T-helper 22 cell (primary cell): ENCODE data around the gene TMEM98.
"Not testable (repeated sequence)": the region's sequence is repeated elsewhere in the genome, so short reads cannot be mapped to it uniquely, and the experiment has no call there.

Experiments used
- DNase-seq: peaks from one replicate; pipeline ENCODE4 v3.0.0-alpha.2; 2020; ENCODE audit warnings: low read depth

Gene TMEM98

DNA sequence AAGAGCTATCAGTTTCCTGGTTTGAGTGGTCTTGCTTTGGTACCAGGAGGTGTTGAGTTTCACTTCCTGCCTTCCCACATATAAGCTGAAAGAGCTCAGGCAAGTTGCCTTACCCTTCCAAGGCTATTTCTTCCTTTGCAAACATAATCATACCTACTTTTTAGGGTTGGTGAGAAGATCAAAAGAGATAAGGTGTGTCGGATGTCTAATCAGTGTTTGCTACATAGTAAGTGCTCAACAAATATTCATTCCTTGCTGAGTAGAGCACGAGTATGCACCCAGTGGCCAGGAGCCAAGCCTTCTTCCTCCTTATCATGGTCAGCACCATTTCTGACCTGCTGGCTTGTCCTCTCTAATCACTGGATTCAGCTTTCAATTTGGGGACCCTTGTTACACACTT is 12.7 kb upstream of the TMEM98 start:
- no peak for DNase-seq

DNA sequence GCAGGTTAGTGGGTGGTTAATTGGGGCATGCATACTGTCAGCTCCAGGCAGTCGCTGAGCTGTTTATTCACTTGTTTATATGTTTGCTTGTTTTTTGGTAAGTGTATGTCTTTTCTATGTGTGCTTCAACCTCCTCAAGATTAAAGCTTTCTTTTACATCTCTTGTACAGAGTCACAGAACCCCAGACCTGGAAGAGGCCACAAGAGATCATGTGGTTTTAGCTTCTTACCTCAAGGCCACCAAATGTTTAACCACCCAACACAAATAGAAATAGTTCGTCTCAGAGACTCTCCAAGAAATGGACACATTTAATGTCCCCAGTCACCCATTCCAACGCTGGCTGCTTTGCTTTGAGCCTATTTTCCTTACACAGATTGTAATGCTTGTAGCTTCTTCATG is 11.8 kb upstream of the TMEM98 start:
- no peak for DNase-seq

DNA sequence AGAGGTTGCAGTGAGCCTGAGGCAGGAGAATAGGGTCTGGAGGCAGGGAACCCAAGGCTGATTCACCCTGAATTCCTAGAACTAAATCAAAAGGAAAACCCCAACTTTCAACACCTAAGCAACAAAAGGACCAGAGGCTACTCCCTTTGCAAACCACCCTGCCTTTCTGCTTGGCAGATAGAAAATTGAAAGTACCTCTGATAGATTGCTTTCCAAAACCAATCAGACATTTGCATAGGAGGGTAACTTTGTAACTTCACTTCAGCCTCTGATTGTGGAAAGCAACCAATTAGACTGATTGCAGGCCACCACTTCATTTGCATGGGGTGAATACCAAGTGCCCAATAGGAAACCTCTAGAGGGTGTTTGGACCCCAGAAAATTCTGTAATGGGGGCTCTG is 10.9 kb upstream of the TMEM98 start:
- DNase-seq: no peak

DNA sequence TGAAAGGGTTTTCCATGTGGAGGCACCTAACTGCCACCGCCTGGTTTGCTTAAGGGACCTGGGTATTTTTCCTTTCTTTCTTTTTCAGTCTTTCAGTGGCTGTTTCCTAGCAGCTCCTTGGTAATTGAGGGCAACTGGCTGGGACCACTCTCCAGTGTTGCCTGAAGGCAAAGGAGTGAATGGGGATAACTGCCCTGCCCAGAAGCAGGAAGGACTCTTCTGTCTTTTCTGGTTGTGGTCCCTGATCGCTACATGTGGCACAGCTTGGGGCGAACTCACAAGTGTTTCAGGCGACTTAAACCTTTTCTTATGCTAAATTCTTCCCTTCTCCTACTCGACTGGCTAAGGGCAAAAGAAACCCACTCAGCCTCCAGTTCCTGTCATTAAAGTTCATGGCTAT is 10.1 kb upstream of the TMEM98 start:
- DNase-seq: no peak

- not testable (repeated sequence) for DNase-seq
Observed at GRCh38 chr17:32919876-32920275, 8.1 kb upstream of the TMEM98 start.

DNA sequence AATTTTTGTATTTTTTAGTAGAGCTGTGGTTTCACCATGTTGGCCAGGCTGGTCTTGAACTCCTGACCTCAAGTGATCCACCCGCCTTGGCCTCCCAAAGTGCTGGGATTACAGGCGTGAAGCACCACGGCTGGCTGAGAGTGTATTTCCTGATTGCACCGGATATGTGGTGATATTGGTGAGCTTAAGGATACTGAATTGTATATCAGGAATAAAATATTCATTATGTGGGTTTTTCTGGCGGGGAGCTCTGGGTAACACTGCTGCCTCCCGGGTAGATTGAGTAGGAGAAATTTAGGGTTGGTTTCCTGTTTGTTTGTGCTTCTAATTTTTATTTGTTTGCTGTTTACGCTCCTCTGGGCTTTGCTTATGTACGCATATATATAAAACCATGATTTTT is 7.7 kb upstream of the TMEM98 start:
- DNase-seq: no peak

DNA sequence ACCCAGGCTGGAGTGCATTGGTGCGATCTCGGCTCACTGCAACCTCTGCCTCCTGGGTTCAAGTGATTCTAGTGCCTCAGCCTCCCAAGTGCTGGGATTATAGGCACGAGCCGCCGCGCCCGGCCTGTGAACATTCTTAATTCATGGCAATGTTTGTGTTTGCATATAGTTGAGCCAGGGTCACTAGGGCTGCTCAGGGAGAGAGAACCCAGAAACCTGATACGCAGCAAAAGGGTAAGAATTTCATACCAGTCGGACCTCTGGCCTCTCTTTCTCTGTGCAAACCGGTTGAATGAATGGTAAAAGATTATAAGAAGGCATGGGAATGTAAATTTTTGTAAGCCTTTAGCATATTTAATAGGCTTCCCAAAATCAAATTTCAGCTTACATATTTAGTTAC is 6.9 kb upstream of the TMEM98 start:
- DNase-seq: no peak

DNA sequence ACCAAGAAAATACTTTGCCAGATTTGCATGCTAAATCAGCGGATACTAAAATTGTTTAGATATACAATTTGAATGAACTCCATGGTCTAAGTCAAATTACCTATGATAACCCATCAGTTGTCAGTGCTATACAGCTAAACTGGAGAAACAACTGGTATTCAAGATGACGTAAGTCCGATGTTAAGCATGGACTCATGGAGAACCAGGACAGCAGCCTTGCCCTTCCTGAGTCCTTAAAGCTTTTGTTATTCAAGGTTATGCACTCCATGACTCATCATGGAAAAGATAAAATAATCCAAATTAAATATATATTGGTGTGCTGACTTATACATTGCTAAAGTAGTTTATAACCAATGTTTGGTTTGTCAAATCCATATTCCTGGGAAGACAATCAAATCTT is 4.0 kb upstream of the TMEM98 start:
- not testable (repeated sequence) for DNase-seq

GRCh38 chr17:32926183-32926582 is 1.8 kb upstream of the TMEM98 start:
- DNase-seq: no peak

- DNase-seq: not testable (repeated sequence)
Observed at GRCh38 chr17:32926789-32927188, 1.2 kb upstream of the TMEM98 start.

DNA sequence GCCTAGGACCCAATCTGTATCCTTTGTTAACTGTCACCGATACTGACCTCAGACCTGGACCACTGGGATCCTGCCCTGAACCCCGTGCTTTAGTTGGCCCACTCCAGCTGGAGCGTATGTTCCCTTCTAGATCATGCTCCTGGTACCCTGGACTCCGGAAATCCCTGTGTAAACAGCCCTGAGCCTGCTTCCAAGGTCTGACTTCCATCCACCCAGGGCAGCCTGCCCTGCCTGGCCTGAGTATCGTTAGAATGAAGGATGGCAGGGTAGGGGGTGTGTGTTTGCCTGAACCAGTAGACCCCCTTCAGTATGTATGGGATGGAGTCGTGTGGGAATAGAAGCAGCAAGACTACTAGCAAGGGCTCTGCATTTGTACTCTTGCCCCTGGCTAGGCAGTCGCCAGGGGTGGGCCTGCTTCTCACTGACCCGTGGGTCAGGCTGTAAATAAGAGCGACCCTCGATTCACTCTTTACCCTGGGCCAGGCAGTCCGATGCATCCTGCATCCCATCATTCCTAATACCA is 691 bp upstream of the TMEM98 start:
- no peak for DNase-seq

GRCh38 chr17:32928586-32929535 is 908 bp downstream of the TMEM98 start:
- no peak for DNase-seq

GRCh38 chr17:32929588-32929987 is 1.6 kb downstream of the TMEM98 start:
- DNase-seq: no peak

GRCh38 chr17:32930512-32930911 is 2.6 kb downstream of the TMEM98 start:
- DNase-seq: no peak

DNA sequence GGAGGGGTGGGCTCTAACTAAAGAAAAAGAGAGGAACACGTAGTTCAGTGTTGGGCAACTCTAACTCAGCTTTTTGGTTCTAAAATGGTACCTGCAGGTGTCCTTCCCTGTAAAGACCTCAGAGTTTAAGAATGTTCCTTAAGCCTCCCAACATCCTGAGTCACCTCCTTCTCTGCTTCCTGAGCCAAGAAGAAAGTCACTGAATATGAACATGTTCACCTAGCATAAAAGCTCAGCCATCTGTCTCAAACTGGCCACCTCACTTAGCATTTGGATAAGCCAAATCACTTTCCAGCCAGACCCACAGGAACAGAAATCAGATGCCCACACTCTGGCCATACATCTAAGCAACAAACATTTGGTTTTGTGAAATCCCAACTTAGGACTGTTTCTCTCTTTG is 3.7 kb downstream of the TMEM98 start:
- no peak for DNase-seq

DNA sequence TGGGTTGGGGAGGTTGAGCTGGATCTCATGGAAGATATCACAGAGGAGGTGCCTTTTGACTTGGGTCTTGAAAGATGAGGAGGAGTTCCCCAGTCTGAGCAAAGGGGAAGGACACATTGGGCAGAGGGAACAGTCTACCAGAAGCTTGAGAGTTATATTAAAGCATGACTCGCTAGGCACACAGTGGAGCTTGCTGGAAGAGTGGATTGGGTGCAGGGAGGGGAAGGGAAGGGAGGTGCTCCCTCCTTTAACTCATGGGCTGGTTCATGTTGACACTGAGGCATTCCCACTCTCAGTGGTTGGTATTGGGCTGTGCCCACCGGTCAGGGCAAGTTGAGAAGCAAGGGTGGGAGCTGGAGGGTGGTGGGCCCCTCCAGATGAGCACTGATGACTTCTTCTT is 5.9 kb downstream of the TMEM98 start:
- no peak for DNase-seq

- no peak for DNase-seq
Observed at GRCh38 chr17:32935726-32936125, 7.8 kb downstream of the TMEM98 start.

- no peak for DNase-seq
Observed at GRCh38 chr17:32936186-32936893, 8.4 kb downstream of the TMEM98 start.

- peak; percentile 11 for DNase-seq
Observed at GRCh38 chr17:32936894-32937500, 9.0 kb downstream of the TMEM98 start.

GRCh38 chr17:32940706-32941390 is 12.9 kb downstream of the TMEM98 start:
- no peak for DNase-seq

GRCh38 chr17:32941419-32942032 is 13.6 kb downstream of the TMEM98 start:
- no peak for DNase-seq

DNA sequence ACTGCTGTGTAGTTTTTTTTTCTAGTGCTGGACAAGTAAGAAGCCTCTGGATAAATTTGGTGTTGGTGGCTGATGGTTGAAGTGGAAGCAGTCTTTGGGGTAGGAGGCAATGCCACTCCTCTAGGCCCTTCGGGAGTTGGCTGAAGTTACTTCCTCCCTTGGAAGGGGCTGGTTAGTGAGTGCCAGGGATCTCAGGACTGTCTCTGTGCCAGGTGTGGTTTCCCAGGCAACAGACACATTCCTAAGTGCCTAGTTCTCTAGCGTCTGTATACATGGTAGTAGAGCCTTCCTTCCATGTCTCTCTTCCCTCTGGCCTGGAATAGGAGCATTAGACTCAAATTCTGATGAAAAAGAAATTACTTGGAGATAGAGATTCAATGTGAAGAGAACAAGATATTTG is 15.3 kb downstream of the TMEM98 start:
- no peak for DNase-seq
